NCI-H1105 treated with DMSO at 0.1 percent for 48 hours (cell line): ENCODE data around the gene LEMD2.

Experiments used
- DNase-seq: peaks from one replicate; lab custom pipeline; 2025; lab: John Stamatoyannopoulos, UW

The LEMD2 gene

GRCh38 chr6:33756211-33756954, 32.5 kb downstream of the LEMD2 start:
- DNase-seq = no peak

DNA sequence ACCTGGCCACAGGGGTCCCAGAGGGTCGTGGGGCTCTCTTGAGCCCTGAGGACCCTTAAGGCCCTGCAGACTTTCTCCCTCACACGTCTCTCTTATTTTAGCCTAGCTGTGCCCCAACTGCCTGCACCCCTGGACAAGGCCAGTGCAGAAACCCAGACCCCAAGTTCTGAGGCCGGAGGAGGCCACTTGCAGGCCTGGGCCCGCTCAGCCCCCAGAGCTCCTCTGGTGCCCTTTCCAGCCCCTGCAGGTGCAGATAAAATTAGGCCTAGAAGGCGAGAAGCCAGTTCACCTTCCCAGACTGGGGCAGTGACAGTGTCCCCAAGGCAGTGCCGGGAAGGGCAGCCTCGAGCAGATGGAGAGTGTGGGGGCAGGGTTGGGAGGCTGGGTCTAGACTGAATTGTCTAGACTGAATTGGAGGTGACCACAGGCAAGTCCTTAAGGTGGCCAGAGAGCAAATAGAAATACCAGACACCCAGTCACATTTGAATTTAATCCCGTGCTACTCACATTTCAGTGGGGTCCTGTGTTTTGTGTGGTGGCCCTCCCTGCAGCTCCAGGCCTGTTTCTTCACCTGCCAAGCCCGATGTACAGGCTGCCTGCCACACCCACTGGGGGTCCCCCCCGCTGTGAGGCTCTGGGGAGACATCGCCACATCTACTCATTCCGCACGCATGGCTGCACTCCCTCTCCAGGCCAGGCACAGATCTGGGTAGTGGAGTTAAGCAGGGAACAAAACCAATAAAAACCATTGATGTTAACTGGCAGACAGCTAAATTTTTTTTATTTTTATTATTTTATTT, 33.7 kb downstream of the LEMD2 start:
- DNase-seq = no peak

DNA sequence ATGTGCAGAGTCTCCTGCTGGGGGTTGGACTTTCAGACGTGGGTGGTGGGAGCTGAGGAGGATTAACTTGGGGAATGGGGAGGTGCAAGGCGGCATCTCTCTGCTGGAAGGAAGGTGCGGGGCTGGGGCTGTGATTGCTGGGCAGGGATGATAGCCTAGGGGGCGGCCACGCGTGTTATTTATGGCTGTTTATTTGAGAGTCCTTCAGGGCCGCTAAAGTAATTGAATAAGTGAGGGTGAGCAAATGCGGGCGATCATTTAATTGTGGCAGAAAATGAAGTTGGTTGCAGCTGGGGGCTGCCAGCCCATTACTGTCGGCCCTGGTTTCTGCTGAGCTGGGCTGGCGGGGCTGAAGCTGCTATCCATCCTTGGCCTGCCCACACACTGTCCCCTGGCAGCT, 34.7 kb downstream of the LEMD2 start:
- DNase-seq = no peak

GRCh38 chr6:33752646-33753015, 36.3 kb downstream of the LEMD2 start:
- no peak for DNase-seq

- DNase-seq = peak; percentile 96
These were observed 36.9 kb downstream of the LEMD2 start for GRCh38 chr6:33751771-33752645.

DNA sequence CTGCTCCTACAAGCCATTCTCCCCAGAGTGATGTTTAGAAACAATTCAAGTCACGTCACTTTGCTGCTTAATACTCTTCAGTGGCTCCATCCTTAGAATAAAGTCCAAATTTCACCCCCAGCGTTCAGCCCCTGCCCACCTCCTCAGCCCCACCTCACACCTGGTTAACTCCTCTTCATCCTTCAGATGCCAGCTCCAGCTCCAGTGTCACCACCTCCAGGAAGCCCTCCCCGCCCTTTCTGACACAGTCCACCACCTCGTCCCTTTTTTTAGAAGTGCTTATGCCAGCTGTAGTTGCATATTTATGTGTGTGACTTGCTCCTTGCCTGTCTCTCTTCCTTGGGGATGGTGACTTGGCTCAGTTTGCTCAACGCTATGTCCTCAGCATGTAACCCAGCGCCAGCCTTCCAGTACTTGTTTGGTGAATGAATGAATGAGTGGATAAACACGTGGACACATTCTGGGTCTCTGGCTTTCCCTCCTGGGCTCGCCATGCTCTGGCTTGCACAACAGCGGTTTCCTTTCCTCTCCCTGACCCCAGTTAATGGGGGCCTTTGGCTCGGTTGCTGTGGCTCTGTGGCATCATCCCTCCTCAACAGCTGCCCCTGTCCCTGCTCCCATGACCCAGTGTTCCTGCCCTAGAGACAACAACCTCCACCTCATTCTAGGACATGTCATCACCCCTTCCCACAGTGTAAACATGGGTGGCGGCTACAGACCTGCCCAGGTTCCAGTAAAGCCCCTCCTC, 38.5 kb downstream of the LEMD2 start:
- DNase-seq = no peak

DNA sequence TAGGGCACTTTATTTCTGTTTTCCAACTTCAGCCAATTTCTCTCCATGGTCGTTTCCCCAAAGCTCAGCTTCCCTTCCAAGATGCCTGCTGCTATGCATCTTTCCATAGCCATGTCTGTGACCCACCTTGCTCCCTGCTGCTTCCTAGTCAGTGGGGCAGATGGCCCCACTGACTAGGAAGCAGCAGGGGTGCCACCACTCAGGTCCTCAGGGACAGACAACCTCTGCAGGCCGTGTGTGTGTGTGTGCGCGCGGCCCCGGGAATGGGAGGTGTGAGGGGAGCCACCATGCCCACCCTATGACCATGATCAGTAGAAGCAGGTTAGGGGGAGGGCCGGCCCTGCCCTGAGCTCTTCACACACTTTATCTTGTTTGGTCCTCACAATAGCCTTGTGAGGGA, 39.5 kb downstream of the LEMD2 start:
- DNase-seq = no peak

DNA sequence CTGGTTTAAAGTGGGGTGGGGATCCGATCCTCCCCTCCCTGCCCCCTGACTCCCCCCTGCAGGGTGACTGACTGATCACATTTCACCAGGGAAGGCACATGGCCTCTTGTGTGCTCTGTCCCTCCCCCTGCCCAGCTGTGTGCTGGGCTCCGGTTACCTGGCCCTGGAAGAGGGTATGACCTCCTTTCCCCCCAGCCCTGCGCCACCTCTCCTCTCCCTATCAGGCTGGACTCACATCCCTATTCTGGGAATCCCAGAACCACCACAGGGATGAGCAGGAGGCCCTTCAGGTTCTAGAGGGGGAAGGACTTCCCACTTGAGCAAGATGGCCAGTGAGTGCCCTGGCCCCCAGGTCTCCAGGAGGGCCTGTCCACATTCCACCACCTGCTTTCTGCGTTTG, 40.1 kb downstream of the LEMD2 start:
- no peak for DNase-seq

GRCh38 chr6:33747823-33748222, 41.1 kb downstream of the LEMD2 start:
- DNase-seq = no peak

- DNase-seq = no peak
These were observed 42.3 kb downstream of the LEMD2 start, which contains the start of gene IP6K3 for GRCh38 chr6:33746651-33747100. Gene IP6K3 (minus strand): TSS chr6:33746905. CDS start chr6:33735476, 11,429 bp downstream.

- no peak for DNase-seq
These were observed 42.8 kb downstream of the LEMD2 start for GRCh38 chr6:33746036-33746600.

DNA sequence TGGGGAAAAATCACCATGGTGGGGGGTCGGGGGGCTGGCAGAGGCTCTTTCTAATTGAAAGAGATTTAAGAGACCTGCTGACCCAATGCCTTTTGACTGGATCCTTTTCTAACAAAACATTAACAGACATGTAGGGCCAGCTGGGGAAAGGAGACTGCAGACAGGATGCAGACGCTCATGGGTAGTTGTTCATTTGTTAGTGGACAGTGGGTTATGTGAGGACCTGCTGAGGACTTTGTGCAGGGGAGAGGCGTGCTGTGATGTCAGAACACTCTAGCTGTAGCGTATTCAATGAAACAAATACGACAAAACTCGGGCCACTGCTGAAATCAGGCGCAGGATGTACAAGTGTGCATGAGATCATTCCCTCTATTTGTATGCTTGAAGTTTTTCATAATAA, 43.4 kb downstream of the LEMD2 start:
- no peak for DNase-seq

- peak; percentile 54 for DNase-seq
These were observed 43.9 kb downstream of the LEMD2 start for GRCh38 chr6:33744895-33745546.

DNA sequence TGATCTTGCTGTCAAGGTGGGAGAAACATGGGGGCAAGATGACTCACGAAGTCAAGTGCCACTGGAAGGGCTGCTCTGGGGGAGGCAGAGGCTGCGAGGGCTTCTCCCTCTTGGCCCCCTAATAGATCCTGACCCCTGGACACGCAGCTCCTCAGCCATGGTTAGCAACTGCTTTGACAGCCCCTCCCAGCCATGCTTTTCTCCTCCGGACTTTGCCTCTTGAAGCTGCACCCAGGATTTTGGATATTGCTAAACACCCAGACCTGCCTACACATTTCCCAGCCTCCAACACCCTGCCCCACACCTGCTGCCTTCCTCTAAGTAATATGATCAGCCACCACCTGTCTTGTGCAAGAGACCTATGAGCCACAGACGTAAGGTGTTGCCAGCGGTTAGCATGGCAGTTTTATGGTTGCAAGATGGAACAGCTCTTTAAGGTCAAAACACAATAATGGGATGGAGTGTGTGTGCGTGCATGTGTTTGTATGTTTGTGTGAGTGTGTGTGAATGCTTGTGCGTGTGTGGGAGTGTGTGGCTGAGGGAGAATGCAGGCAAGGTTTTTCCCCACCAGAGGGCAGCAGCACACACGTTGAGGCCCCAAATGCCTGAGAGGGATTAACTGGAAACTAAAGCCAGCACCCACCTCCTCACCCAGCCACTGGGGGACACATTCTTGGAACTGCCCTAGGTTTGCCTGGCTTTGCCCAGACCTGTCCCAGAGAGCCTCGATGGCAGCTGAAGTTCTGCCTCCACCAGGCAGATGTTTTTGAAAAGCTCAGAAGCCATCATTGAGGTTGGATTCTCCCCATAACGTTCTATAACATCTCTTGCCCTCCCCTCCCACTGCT, 44.7 kb downstream of the LEMD2 start:
- peak; percentile 96 for DNase-seq

- no peak for DNase-seq
These were observed 46.1 kb downstream of the LEMD2 start for GRCh38 chr6:33742837-33743236.

- DNase-seq = no peak
These were observed 46.8 kb downstream of the LEMD2 start for GRCh38 chr6:33742092-33742491.

- DNase-seq = no peak
These were observed 48.1 kb downstream of the LEMD2 start for GRCh38 chr6:33740794-33741193.

DNA sequence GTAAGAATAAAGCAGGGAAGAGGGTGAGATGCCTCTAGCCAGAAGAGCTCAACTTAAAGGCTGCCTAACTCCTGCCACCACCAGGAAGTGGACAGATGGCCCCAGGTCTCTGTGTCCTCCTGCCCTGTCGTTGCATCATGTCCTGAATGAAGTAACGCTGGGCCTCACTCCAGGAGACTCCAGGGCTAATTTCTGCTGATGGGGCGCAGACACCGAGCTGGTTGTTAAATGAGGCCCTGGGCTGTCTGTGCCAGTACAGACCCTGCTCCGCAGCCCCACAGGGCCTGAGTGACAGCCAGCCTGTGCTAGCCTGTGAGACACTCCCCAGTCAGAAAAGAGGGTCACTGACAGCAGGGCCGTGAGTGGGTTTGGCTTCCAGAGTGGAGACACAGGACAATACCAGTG, 48.7 kb downstream of the LEMD2 start:
- DNase-seq = no peak

DNA sequence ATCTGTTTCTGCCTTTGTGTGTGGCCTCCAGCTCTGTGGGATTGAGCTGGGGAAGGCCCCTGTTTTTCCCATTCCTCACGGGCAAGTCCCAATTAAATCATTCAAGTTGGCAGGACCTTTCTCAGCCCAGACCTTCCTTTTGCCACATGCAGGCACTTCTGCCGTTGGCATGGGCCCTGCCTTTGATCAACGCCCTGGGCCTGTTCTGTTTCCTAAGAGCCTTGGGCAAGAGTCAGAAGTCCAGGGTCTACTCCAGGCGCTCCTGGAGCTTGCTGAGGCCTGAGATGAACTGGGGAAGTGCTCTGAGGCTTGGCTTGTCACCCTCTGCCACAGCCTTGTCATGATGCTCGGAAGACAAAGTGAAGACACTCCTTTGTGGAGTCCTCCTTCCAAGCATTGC, 49.4 kb downstream of the LEMD2 start:
- no peak for DNase-seq

DNA sequence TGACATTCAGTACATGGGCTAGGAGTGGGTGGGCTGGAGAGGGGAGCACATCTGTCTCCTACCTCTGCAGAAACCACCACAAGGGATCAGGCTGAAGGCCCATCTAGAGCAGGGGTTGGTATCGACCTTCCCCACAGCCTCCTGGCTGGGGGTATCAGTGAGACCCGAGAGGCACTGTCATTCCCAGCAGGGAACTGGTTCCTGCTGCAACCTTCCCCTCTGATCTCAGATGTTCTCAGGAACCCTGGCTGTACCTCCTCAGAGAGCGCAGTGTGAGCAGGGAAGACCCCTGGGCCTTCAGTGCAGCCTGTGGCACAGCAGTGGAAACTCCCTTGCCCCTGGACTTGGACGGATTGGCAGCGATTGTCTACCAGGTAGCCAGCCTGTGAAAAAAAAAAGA, 50.1 kb downstream of the LEMD2 start:
- DNase-seq = no peak
